Prostate gland (tissue), 2 donors: ENCODE measurements around the gene RGS7. TPM values are rescaled to one million over a fixed set of nuclear protein-coding genes. Genes with fewer than 3 reads are reported as not detected.

Experiments used
- DNase-seq: peaks from one replicate; pipeline ENCODE4 v3.0.0-alpha.2; 2019; ENCODE audit warnings: low spot score
- H3K27ac ChIP-seq, 2 donors: fragments of 200-600 bp; sonication (generic); 2 replicates each; pipeline ENCODE4 v1.5.1; 2017 to 2019
- H3K27me3 ChIP-seq: fragments of 200-600 bp; sonication (generic); replicated peaks from 2 replicates; pipeline ENCODE4 v1.5.1; 2019; ENCODE audit not compliant: insufficient read depth
- H3K36me3 ChIP-seq, 2 donors: fragments of 200-600 bp; sonication (generic); 1 replicate in 1 of 2; 2 replicates in 1 of 2; pipeline versions ENCODE4 v1.5.1 to v1.8.1; 2017 to 2019
- H3K4me1 ChIP-seq: fragments of 200-600 bp; sonication (generic); replicated peaks from 2 replicates; pipeline ENCODE4 v1.5.1; 2019
- H3K4me3 ChIP-seq, 2 donors: fragments of 200-600 bp; sonication (generic); 2 replicates each; pipeline ENCODE4 v1.5.1; 2017 to 2019
- H3K9me3 ChIP-seq: fragments of 200-600 bp; sonication (generic); 2 replicates; pipeline ENCODE4 v1.5.1; 2017
- POLR2A ChIP-seq: fragments of 450-650 bp; IDR thresholded peaks from one replicate; pipeline ENCODE4 v1.6.1; 2016; ENCODE audit warnings: antibody characterized with exemption, mild to moderate bottlenecking
- POLR2AphosphoS5 ChIP-seq: sonication (generic); formaldehyde crosslinking; IDR thresholded peaks from one replicate; pipeline ENCODE4 v1.6.1; 2017; ENCODE audit warnings: antibody characterized with exemption
- WGBS: methylation state at CpG from one replicate; pipeline ENCODE4 v1.1.5; 2018; 5-methylcytosine and 5-hydroxymethylcytosine counted together
- intact Hi-C: fragments of 100-400 bp; cut with DNase I; formaldehyde crosslinking; loops from one replicate; pipeline ENCODE4 v1.14.2; 2022
- total RNA-seq, 2 donors: library from RNA; depleted of rRNA; stranded (reverse); fragments of >200 nt; gene quantifications; one replicate each; pipeline ENCODE4 v1.1.0, GENCODE V29; 2016
- TF ChIP-seq, protein P1 (sequence below), 4 experiments: fragments of 200-600 bp in 2 of 4; fragments of 450-650 bp in 2 of 4; sonication (generic) in 2 of 4; IDR thresholded peaks; 1 replicate in 3 of 4; 2 replicates in 1 of 4; pipeline ENCODE4 v1.5.1; 2016 to 2019; ENCODE audit warnings: antibody characterized with exemption in 4 of 4, mild to moderate bottlenecking in 2 of 4, moderate library complexity in 2 of 4

RGS7 gene
- total RNA-seq, 2 donors from 2014 or later: 0.32 to 1.3 TPM

DNA sequence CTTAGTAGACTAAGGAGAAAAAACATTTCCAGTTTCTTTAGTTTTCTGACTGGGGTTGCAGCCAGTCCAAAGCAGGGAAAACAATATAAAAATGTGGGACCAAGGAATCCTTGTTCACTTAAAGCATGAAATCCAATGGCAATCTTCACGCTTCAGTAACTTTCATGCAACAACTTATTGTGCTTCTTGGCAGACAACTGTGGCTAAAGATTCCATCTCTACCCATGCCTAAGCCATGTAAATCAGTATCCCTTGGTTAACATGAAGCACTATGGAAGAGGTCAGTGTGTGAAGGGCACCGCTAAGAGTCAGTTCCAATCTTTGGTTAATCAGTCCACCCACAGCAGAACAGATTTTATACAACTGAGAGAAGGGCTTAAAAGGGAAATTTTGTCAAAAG is 543.3 kb downstream of the RGS7 start:
- TF ChIP-seq POLR2AphosphoS5 (no peak), POLR2A (no peak)
- TF ChIP-seq, protein P1, sequence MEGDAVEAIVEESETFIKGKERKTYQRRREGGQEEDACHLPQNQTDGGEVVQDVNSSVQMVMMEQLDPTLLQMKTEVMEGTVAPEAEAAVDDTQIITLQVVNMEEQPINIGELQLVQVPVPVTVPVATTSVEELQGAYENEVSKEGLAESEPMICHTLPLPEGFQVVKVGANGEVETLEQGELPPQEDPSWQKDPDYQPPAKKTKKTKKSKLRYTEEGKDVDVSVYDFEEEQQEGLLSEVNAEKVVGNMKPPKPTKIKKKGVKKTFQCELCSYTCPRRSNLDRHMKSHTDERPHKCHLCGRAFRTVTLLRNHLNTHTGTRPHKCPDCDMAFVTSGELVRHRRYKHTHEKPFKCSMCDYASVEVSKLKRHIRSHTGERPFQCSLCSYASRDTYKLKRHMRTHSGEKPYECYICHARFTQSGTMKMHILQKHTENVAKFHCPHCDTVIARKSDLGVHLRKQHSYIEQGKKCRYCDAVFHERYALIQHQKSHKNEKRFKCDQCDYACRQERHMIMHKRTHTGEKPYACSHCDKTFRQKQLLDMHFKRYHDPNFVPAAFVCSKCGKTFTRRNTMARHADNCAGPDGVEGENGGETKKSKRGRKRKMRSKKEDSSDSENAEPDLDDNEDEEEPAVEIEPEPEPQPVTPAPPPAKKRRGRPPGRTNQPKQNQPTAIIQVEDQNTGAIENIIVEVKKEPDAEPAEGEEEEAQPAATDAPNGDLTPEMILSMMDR (IDR thresholded peaks at IDR 0.05): no peak
- Histone ChIP-seq H3K36me3 (no peaks in the 10 kb centered on the region), H3K27ac (no peak overlapping the region), H3K9me3 (no peaks in the 10 kb centered on the region), H3K4me3 (no peak overlapping the region), H3K4me1 (no peaks in the 10 kb centered on the region), H3K27me3 (no peaks in the 10 kb centered on the region)
- intact Hi-C loops: no loop called here
- no peak for DNase-seq
- WGBS: 62% methylated on average over 2 of the region's 2 CpGs

DNA sequence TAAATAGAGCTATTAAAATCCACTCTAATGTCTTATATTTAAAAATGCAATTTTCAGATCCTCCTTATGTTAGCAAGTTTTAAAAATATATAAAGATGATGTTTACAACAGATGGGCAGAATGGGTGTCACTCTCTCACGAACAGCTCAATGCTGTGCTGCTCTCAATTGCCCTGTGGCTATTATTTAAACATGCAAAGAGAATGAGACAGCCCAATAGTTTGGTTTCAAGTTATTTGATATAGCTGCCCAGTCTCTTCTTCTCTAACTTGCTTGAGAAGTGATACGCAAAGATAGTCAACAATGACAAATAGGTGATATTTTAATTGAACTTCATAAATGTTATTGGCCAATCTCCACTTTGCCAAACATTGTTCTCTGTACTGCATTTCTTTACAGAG is 545.7 kb downstream of the RGS7 start:
- no peaks in the 10 kb centered on the region for H3K27me3 ChIP-seq
- H3K27ac ChIP-seq: no peak overlapping the region
- intact Hi-C loops: no loop called here
- no peaks in the 10 kb centered on the region for H3K9me3 ChIP-seq
- no peak overlapping the region for H3K4me3 ChIP-seq
- no peaks in the 10 kb centered on the region for H3K36me3 ChIP-seq
- no peak for DNase-seq
- TF ChIP-seq POLR2AphosphoS5 (no peak), POLR2A (no peak)
- TF ChIP-seq, protein P1 (IDR thresholded peaks at IDR 0.05): no peak
- WGBS: 57% methylated on average over 2 of the region's 2 CpGs
- H3K4me1 ChIP-seq: no peaks in the 10 kb centered on the region

- Histone ChIP-seq H3K36me3 (no peaks in the 10 kb centered on the region), H3K4me3 (no peak overlapping the region), H3K27me3 (no peaks in the 10 kb centered on the region), H3K9me3 (no peaks in the 10 kb centered on the region), H3K27ac (no peak overlapping the region), H3K4me1 (no peaks in the 10 kb centered on the region)
- intact Hi-C loops: no loop called here
- WGBS: 66% methylated on average over 1 of the region's 1 CpG
- DNase-seq: no peak
- no peak for TF ChIP-seq POLR2A
- TF ChIP-seq, protein P1 (IDR thresholded peaks at IDR 0.05): no peak
- TF ChIP-seq POLR2AphosphoS5: no peak
Observed at GRCh38 chr1:240808381-240808780, 548.6 kb downstream of the RGS7 start.

- TF ChIP-seq, protein P1 (IDR thresholded peaks at IDR 0.05): no peak
- TF ChIP-seq POLR2A (no peak), POLR2AphosphoS5 (no peak)
- Histone ChIP-seq H3K4me1 (no peaks in the 10 kb centered on the region), H3K27ac (no peak overlapping the region), H3K27me3 (no peaks in the 10 kb centered on the region), H3K9me3 (no peaks in the 10 kb centered on the region), H3K4me3 (no peak overlapping the region), H3K36me3 (no peaks in the 10 kb centered on the region)
- no peak for DNase-seq
- intact Hi-C loops: no loop called here
- WGBS: 78% methylated on average over 5 of the region's 5 CpGs
Observed at GRCh38 chr1:240806200-240806745, 550.7 kb downstream of the RGS7 start.

- Histone ChIP-seq H3K27me3 (no peaks in the 10 kb centered on the region), H3K4me3 (no peak overlapping the region), H3K36me3 (no peaks in the 10 kb centered on the region), H3K9me3 (no peaks in the 10 kb centered on the region), H3K27ac (no peak overlapping the region), H3K4me1 (no peaks in the 10 kb centered on the region)
- TF ChIP-seq POLR2AphosphoS5 (no peak), POLR2A (no peak)
- TF ChIP-seq, protein P1 (IDR thresholded peaks at IDR 0.05): no peak
- intact Hi-C loops: no loop called here
- 88% methylated on average over 2 of the region's 2 CpGs for WGBS
- DNase-seq: no peak
Observed at GRCh38 chr1:240804475-240804874, 552.5 kb downstream of the RGS7 start.
